GM12874 (cell line): Measurements from ENCODE around the gene PELO.

ENCODE experiments used
- CTCF ChIP-seq: IDR thresholded peaks from 2 replicates; pipeline ENCODE4 v1.5.1; 2011; ENCODE audit warnings: low read depth, mild to moderate bottlenecking, control low read depth, low read length, moderate library complexity; ENCODE audit not compliant: insufficient read depth

The PELO gene

GRCh38 chr5:52821901-52822300 is 34.2 kb downstream of the PELO start:
- no peak for TF ChIP-seq CTCF

GRCh38 chr5:52822437-52822836 is 34.7 kb downstream of the PELO start:
- no peak for TF ChIP-seq CTCF

- no peak for TF ChIP-seq CTCF
Observed at GRCh38 chr5:52824827-52825226, 37.1 kb downstream of the PELO start.

GRCh38 chr5:52825826-52826225 is 38.1 kb downstream of the PELO start:
- no peak for TF ChIP-seq CTCF

- no peak for TF ChIP-seq CTCF
Observed at GRCh38 chr5:52827815-52828214, 40.1 kb downstream of the PELO start.

GRCh38 chr5:52829664-52830063 is 41.9 kb downstream of the PELO start:
- TF ChIP-seq CTCF: no peak

GRCh38 chr5:52830650-52831049 is 42.9 kb downstream of the PELO start:
- no peak for TF ChIP-seq CTCF

GRCh38 chr5:52831786-52832511 is 44.2 kb downstream of the PELO start:
- TF ChIP-seq CTCF: no peak
